ENCODE results near the gene LDLRAD3. TPM values are rescaled to one million over a fixed set of nuclear protein-coding genes. Genes with fewer than 3 reads are reported as not detected.

LDLRAD3 gene
- total RNA-seq, 1 experiment from 2014 or later = 19.0 TPM

DNA sequence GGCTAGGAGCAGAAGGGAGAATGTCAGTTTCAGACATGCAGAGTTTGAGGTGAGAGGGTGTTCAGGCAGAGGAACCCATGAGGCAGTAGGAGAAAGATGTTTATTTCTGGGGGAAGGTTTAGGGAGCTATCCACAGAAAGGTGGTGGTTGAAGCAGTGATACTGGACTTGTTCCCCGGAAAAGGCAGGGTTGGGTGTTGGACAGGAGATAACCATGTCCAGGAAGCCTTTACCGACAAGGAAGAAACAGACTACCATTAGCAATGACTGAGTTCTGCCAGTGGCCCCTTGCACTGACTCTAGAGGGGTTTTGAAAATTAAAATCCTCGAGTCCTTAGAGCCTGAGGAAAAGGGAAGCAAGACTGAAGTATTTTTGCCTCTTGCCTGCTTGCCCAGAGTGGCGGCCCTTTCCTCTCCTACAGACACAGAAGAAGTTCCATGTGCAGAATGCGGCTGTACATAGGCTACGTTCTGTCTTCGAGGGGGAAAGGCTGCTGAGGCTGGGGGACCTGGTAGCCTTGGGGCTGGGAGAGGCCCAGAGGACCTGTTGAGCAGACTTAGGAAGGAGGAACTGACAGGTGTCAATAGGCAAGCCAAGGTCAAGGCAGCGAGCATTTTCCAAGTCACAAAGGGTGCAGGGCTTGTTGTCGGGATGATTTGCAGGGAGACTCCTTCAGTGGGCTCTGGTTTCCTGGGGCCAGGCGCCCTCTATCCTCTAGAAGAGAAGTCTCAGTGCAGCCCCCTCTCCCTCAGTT lies 146.7 kb downstream of the LDLRAD3 start:
- POLR2A ChIA-PET = no interaction called here
- ATAC-seq (no peak), DNase-seq (ENCODE audit: low read depth, low spot score) (no peak)
- H3K79me2 ChIP-seq (ENCODE audit: insufficient read depth, low read length) = no peaks in the 10 kb centered on the region
- no peak overlapping the region for H3K9ac ChIP-seq (ENCODE audit: low read length)
- H2AFZ ChIP-seq (ENCODE audit: low read depth, low read length, poor library complexity, severe bottlenecking) = no peak overlapping the region
- H3K27ac ChIP-seq (ENCODE audit: low read depth, low read length) = no peak overlapping the region
- H3K36me3 ChIP-seq (ENCODE audit: control insufficient read depth in 1 of 2, insufficient read depth in 2 of 2, low read length in 2 of 2) = peaks cover 0 to 5% of the 10 kb centered on the region in 2 experiments; a peak in 1 of 4 replicates
- RAD21 ChIA-PET (ENCODE audit: low non-redundant PET in 1 of 2, low total read pairs in 2 of 2, uncharacterized antibody in 2 of 2, unreplicated experiment in 2 of 2) = no interaction called here
- H3K27me3 ChIP-seq (ENCODE audit: insufficient read depth, low read length) = no peaks in the 10 kb centered on the region
- CTCF ChIA-PET = no interaction called here
- no peak for TF ChIP-seq CEBPB (IDR thresholded peaks at IDR 0.05; ENCODE audit: low read depth)
- TF ChIP-seq SRF (IDR thresholded peaks at IDR 0.05; ENCODE audit: low read depth) = no peak
- no peak for TF ChIP-seq EGR1 (IDR thresholded peaks at IDR 0.05; ENCODE audit: low read depth)
- no peak for TF ChIP-seq ELF1 (IDR thresholded peaks at IDR 0.05; ENCODE audit: borderline replicate concordance, low read depth)
- no peak for TF ChIP-seq POLR2A (IDR thresholded peaks at IDR 0.05; ENCODE audit: borderline replicate concordance, extremely low read depth, insufficient read depth, insufficient read length)
- no peak for TF ChIP-seq EZH2phosphoT487 (IDR thresholded peaks at IDR 0.05; ENCODE audit: borderline replicate concordance)
- TF ChIP-seq, protein P1, sequence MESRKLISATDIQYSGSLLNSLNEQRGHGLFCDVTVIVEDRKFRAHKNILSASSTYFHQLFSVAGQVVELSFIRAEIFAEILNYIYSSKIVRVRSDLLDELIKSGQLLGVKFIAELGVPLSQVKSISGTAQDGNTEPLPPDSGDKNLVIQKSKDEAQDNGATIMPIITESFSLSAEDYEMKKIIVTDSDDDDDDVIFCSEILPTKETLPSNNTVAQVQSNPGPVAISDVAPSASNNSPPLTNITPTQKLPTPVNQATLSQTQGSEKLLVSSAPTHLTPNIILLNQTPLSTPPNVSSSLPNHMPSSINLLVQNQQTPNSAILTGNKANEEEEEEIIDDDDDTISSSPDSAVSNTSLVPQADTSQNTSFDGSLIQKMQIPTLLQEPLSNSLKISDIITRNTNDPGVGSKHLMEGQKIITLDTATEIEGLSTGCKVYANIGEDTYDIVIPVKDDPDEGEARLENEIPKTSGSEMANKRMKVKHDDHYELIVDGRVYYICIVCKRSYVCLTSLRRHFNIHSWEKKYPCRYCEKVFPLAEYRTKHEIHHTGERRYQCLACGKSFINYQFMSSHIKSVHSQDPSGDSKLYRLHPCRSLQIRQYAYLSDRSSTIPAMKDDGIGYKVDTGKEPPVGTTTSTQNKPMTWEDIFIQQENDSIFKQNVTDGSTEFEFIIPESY (IDR thresholded peaks at IDR 0.05; ENCODE audit: extremely low read depth, insufficient replicate concordance, low read length) = no peak
- TF ChIP-seq RAD21 (IDR thresholded peaks at IDR 0.05; ENCODE audit: low read depth) = no peak
- TF ChIP-seq, protein P2, sequence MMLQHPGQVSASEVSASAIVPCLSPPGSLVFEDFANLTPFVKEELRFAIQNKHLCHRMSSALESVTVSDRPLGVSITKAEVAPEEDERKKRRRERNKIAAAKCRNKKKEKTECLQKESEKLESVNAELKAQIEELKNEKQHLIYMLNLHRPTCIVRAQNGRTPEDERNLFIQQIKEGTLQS (IDR thresholded peaks at IDR 0.05) = no peak
- no peak for TF ChIP-seq YY1 (IDR thresholded peaks at IDR 0.05; ENCODE audit: extremely low read depth, insufficient replicate concordance, low read depth, low read length)
- TF ChIP-seq EZH2 (IDR thresholded peaks at IDR 0.05) = no peak
- TF ChIP-seq ZFX (IDR thresholded peaks at IDR 0.05) = no peak
- TF ChIP-seq, protein P3, sequence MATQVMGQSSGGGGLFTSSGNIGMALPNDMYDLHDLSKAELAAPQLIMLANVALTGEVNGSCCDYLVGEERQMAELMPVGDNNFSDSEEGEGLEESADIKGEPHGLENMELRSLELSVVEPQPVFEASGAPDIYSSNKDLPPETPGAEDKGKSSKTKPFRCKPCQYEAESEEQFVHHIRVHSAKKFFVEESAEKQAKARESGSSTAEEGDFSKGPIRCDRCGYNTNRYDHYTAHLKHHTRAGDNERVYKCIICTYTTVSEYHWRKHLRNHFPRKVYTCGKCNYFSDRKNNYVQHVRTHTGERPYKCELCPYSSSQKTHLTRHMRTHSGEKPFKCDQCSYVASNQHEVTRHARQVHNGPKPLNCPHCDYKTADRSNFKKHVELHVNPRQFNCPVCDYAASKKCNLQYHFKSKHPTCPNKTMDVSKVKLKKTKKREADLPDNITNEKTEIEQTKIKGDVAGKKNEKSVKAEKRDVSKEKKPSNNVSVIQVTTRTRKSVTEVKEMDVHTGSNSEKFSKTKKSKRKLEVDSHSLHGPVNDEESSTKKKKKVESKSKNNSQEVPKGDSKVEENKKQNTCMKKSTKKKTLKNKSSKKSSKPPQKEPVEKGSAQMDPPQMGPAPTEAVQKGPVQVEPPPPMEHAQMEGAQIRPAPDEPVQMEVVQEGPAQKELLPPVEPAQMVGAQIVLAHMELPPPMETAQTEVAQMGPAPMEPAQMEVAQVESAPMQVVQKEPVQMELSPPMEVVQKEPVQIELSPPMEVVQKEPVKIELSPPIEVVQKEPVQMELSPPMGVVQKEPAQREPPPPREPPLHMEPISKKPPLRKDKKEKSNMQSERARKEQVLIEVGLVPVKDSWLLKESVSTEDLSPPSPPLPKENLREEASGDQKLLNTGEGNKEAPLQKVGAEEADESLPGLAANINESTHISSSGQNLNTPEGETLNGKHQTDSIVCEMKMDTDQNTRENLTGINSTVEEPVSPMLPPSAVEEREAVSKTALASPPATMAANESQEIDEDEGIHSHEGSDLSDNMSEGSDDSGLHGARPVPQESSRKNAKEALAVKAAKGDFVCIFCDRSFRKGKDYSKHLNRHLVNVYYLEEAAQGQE (IDR thresholded peaks at IDR 0.05; ENCODE audit: low read depth) = no peak
- TF ChIP-seq CBX3 (IDR thresholded peaks at IDR 0.05; ENCODE audit: low read depth) = no peak
- no peaks in the 10 kb centered on the region for H4K20me1 ChIP-seq (ENCODE audit: insufficient read depth)
- H3K9me3 ChIP-seq (ENCODE audit: control insufficient read depth in 1 of 2, insufficient read depth in 1 of 2, low read depth in 1 of 2, low read length in 2 of 2) = peaks cover 4 to 8% of the 10 kb centered on the region in 2 experiments; a peak in 2 of 4 replicates
- no peak overlapping the region for H3K4me3 ChIP-seq (replicated peaks in 1 of 2; ENCODE audit: low read depth in 1 of 2, low read length in 2 of 2)
- H3K9me2 ChIP-seq (ENCODE audit: insufficient read depth) = no peaks in the 10 kb centered on the region
- intact Hi-C loops (cut with micrococcal nuclease) = no loop called here
- no peak overlapping the region for H3K4me2 ChIP-seq (ENCODE audit: low read length)
- BruUV-seq (replicated peaks) = no TSS peak
- H3K4me1 ChIP-seq (ENCODE audit: control insufficient read depth in 1 of 2, insufficient read depth in 2 of 2, low read length in 2 of 2) = no peaks in the 10 kb centered on the region
